ENCODE data around the gene TMEM212. TPM values are rescaled to one million over a fixed set of nuclear protein-coding genes. Genes with fewer than 3 reads are reported as not detected.

The TMEM212 gene
- total RNA-seq, 2 experiments from 2014 or later: not detected

DNA sequence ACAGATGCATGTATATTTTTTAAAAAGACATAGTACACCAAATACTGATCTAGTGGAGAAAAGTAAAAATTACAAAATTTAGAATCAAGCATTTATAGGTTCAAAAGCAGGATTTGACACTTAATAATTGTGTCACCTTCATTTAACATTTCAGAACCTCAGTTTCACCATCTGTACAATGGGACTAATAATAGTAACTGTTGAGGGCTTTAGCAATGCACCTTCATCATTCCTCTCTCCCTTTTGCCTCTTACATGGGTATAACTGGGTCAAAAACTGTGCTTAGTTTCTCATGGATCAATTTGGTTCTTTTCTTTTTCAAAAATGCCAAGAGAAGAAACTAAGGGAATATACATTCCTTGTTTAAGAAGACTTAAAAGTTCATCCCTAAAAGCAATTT is 5.5 kb upstream of the TMEM212 start:
- Mint-ChIP-seq H3K4me3 (no peak overlapping the region), H3K4me1 (ENCODE audit: low read depth) (no peaks in the 10 kb centered on the region), H3K36me3 (ENCODE audit: low read depth) (no peaks in the 10 kb centered on the region), H3K9me3 (ENCODE audit: insufficient read depth) (no peaks in the 10 kb centered on the region), H3K27me3 (ENCODE audit: low read depth) (peaks cover 25% of the 10 kb centered on the region), H3K27ac (no peak overlapping the region)
- no peak for DNase-seq
- ATAC-seq: no peak
- ChIA-PET POLR2A (no interaction called here), CTCF (interaction anchor here (1.0 to 1.3 kb wide), 3 partner anchors 9 to 190 kb away, joined by 3 to 5 read pairs (median 3); no protein-coding TSS in a partner anchor)

DNA sequence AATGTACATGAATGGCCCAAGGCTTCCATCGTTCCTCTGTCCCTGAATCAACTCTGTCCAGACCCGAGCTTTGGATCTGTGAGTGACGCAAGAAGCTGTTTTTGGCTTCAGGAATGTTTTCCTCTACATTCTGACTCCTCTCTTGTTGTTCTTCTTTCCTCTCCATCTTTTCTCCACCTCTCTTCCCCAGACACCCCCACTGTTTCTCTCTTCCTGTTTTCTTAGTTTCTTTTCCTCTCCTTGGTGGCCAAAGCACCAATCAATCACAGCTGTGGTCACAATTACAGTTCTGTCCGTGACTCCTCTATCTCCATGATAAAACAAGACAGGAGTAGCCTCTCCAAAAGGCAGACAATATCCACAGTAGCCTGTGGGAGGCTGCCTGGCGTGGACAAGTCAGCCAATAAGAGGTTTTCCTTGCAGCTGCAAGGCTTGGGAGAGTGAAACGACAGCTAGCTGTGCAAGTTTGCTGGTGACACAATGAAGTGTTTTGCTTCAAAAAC is 4.9 kb upstream of the TMEM212 start:
- Mint-ChIP-seq H3K27ac (no peak overlapping the region), H3K4me3 (no peak overlapping the region), H3K4me1 (ENCODE audit: low read depth) (no peaks in the 10 kb centered on the region), H3K9me3 (ENCODE audit: insufficient read depth) (no peaks in the 10 kb centered on the region), H3K27me3 (ENCODE audit: low read depth) (peaks cover 25% of the 10 kb centered on the region), H3K36me3 (ENCODE audit: low read depth) (no peaks in the 10 kb centered on the region)
- ATAC-seq: no peak
- no peak for DNase-seq
- POLR2A ChIA-PET: no interaction called here
- CTCF ChIA-PET: interaction anchor here (1.0 to 1.1 kb wide), 2 partner anchors 9 to 191 kb away, joined by 3 read pairs; no protein-coding TSS in a partner anchor

DNA sequence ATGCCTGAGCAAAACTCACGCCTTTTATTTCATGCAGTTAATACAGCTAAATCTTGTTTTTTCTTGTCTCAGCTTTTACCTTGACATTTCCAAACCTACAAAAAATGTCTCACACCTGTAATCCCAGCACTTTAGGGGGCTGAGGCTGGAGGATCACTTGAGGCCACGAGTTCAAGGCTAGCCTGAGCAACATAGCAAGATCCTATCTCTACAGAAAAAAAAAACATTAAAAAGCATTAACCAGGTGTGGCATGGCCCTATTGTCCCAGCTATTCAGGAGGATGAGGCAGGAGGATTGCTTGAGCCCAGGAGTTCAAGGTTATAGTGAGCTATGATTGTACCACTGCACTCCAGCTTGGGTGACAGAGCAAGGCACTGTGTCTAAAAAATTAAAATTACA is 3.9 kb upstream of the TMEM212 start:
- POLR2A ChIA-PET: no interaction called here
- Mint-ChIP-seq H3K27ac (no peak overlapping the region), H3K36me3 (ENCODE audit: low read depth) (no peaks in the 10 kb centered on the region), H3K9me3 (ENCODE audit: insufficient read depth) (no peaks in the 10 kb centered on the region), H3K4me3 (no peak overlapping the region), H3K27me3 (ENCODE audit: low read depth) (peaks cover 25% of the 10 kb centered on the region), H3K4me1 (ENCODE audit: low read depth) (no peaks in the 10 kb centered on the region)
- CTCF ChIA-PET: interaction anchor here (1.1 to 2.5 kb wide), 3 partner anchors 10 to 493 kb away, joined by 3 to 9 read pairs (median 4); no protein-coding TSS in a partner anchor
- DNase-seq (no peak), ATAC-seq (no peak)

DNA sequence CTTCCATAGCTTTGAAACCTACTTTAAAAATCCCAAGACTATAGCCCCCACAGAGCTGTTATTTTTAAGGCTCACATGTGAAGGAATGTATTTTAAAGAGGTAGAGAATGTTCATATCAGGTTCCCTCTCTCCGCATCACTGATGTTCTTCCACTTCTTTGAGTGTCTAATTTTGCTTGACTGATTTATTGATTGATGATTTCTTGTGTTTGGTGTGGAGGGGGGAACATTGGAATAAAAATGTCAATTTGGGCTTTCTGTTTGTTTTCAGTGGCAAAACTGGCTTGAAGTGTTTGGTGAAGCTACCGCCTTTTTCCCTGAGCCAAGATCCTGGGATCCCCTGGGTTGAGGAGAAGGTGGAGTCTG is 2.7 kb upstream of the TMEM212 start:
- H3K36me3 Mint-ChIP-seq (ENCODE audit: low read depth): no peaks in the 10 kb centered on the region
- ATAC-seq: no peak
- H3K27ac Mint-ChIP-seq: no peak overlapping the region
- peaks cover 1% of the 10 kb centered on the region for H3K4me1 Mint-ChIP-seq (ENCODE audit: low read depth)
- ChIA-PET POLR2A (no interaction called here), CTCF (interaction anchor here (1.1 to 2.5 kb wide), 3 partner anchors 11 to 501 kb away, joined by 3 to 9 read pairs (median 5); no protein-coding TSS in a partner anchor)
- DNase-seq: no peak
- H3K9me3 Mint-ChIP-seq (ENCODE audit: insufficient read depth): no peaks in the 10 kb centered on the region
- no peak overlapping the region for H3K4me3 Mint-ChIP-seq
- peaks cover 25% of the 10 kb centered on the region for H3K27me3 Mint-ChIP-seq (ENCODE audit: low read depth)

DNA sequence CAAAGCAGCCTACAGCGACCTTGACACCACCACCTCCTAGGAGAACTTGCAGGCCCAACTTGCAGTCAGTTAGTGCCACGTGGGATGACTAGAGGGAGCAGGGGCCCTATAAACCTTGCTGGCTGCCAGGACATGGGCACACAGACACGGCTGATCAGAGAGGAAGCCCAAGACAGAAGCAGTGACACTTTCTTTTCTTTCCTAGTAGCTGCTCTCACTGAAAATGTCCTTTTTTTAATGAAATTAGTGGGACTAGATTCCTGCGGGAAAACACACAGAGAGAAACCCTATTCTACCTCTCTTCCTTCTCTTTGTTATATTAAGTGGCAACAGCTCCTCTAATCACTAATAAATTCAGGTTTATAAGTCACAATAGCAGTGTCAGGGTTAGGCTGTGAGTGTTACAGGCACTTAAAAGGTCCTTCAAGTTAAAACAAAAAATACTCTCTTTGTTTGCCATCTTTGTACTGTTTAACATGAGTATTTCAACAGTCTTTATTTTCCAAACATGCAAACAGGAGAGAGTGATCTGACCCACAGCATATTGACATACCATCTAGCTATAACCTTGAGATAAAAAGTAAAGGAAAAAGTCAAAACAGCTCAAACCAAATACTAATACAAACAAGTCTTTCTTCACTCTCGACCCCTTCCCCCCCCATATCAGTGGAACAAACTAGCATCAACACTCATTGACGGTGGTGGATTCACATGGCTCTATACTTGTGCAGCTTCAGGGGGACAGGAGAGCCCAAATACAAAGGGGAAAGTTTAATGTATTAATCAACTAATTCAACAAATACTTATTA is 2.1 kb upstream of the TMEM212 start:
- CTCF ChIA-PET: interaction anchor here (0.6 to 2.5 kb wide), 3 partner anchors 11 to 501 kb away, joined by 4 to 9 read pairs (median 5); no protein-coding TSS in a partner anchor
- H3K27ac Mint-ChIP-seq: no peak overlapping the region

DNA sequence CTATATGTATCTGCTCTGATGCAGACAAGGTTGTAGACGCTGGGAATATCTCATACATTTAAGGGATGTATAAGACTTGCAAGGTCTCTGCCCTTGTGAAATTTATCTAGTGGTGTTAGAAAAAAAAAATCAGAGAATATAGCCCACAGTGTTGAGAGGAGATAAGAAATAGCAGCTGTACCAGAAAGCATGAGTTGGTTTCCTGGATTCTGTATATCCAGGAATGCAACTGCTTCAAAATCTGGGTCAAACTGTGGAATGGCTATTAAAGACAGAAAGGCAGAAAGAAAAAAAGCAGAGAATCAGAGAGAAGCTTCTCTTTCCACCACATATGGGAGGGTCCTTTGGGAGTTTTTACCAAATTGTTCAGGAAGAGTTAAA is 1.5 kb upstream of the TMEM212 start:
- CTCF ChIA-PET: interaction anchor here (0.7 to 2.2 kb wide), 2 partner anchors 500 to 506 kb away, joined by 5 to 6 read pairs; no protein-coding TSS in a partner anchor
- POLR2A ChIA-PET: no interaction called here
- peaks cover 21% of the 10 kb centered on the region for H3K27me3 Mint-ChIP-seq (ENCODE audit: low read depth)
- DNase-seq: no peak
- H3K4me1 Mint-ChIP-seq (ENCODE audit: low read depth): peaks cover 13% of the 10 kb centered on the region
- no peaks in the 10 kb centered on the region for H3K9me3 Mint-ChIP-seq (ENCODE audit: insufficient read depth)
- H3K36me3 Mint-ChIP-seq (ENCODE audit: low read depth): no peaks in the 10 kb centered on the region
- ATAC-seq: no peak
- H3K4me3 Mint-ChIP-seq: no peak overlapping the region
- no peak overlapping the region for H3K27ac Mint-ChIP-seq

More for the DNA sequence above, 2.1 kb upstream of the TMEM212 start:
- H3K27me3 Mint-ChIP-seq (ENCODE audit: low read depth): peaks cover 21% of the 10 kb centered on the region
- no peaks in the 10 kb centered on the region for H3K36me3 Mint-ChIP-seq (ENCODE audit: low read depth)
- POLR2A ChIA-PET: no interaction called here
- peaks cover 7% of the 10 kb centered on the region for H3K4me1 Mint-ChIP-seq (ENCODE audit: low read depth)
- ATAC-seq (no peak), DNase-seq (no peak)
- no peak overlapping the region for H3K4me3 Mint-ChIP-seq
- H3K9me3 Mint-ChIP-seq (ENCODE audit: insufficient read depth): no peaks in the 10 kb centered on the region

DNA sequence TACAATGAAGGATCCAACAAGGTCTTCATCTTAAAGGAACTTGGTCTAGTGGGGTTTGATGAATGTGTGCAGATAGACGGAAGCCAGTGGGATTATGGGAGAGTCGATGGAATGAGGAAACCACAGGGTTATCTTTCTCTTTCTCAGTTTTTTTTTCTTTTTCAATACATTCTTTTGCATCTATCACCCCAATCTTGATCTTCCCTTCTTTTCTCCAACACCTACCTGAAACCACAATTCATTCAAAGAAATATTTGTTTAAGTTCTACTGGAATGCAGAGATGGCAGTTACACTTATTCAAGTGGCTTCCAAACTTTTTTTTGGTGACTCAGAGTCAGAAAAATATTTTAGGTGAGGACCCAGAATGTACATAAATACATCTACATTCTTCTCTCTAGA is 1.7 kb downstream of the TMEM212 start:
- no peak overlapping the region for H3K4me3 Mint-ChIP-seq
- no peaks in the 10 kb centered on the region for H3K9me3 Mint-ChIP-seq (ENCODE audit: insufficient read depth)
- DNase-seq (no peak), ATAC-seq (no peak)
- H3K27ac Mint-ChIP-seq: no peak overlapping the region
- CTCF ChIA-PET: no interaction called here
- peaks cover 24% of the 10 kb centered on the region for H3K4me1 Mint-ChIP-seq (ENCODE audit: low read depth)
- H3K36me3 Mint-ChIP-seq (ENCODE audit: low read depth): no peaks in the 10 kb centered on the region
- POLR2A ChIA-PET: no interaction called here
- peaks cover 10% of the 10 kb centered on the region for H3K27me3 Mint-ChIP-seq (ENCODE audit: low read depth)

DNA sequence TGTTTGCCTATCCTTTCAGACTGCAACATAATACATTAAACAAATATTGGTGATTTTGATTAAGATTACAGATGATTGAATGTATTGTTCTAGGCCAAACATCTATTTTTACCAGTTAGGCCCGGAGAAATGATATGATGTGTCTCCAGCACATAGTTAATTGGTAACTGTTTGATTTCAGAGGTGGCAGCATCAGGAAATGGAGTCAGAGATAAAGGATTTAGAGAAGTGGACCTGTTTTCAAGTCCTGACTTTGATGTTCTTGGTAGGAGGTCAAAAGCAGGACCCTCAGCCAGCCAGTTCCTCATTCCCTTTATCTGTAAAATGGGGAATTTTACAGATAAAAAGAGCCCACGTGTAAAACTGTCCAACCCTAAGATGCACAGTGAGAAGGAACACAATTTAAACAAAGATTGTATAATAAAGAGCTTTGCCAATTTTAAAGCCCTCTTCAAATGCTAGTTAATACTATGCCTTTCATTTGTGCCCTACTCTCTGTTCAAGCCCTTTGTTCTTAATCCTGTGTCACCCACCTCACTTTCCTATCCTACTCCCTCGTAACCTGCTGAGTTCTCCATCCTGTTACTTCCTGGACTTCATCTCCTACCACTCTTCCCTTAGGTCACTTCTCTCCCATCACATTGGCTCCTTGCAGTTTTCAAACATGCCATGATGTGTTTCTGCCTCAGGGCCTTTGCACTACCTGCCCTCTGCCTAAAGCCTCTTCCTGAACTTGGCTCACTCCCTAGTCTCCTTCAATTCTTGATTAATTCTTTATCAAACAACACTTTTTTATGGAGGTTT is 2.5 kb downstream of the TMEM212 start:
- Mint-ChIP-seq H3K4me3 (no peak overlapping the region), H3K4me1 (ENCODE audit: low read depth) (peaks cover 24% of the 10 kb centered on the region), H3K27ac (no peak overlapping the region), H3K36me3 (ENCODE audit: low read depth) (no peaks in the 10 kb centered on the region), H3K27me3 (ENCODE audit: low read depth) (peaks cover 9% of the 10 kb centered on the region), H3K9me3 (ENCODE audit: insufficient read depth) (no peaks in the 10 kb centered on the region)
- ChIA-PET POLR2A (no interaction called here), CTCF (no interaction called here)
- ATAC-seq (no peak), DNase-seq (no peak)

DNA sequence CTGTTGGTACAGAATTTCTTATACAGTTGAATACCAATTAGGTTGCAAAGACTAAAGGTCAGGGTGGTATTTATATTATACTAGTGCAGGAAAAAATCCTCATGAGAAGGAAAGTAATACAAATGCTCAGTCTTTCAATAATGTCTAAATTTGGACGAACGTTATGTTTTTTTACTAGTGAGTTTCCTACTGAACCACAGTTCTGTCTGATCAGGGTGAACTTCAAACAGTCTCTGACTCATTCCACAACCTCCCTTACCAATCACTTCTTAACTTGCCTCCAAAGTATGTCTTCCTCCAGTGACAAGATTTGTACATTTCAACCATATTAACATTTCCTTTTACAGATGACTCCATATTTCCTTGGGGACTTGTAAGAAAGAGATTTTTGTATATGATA is 3.4 kb downstream of the TMEM212 start:
- CTCF ChIA-PET: no interaction called here
- Mint-ChIP-seq H3K4me1 (ENCODE audit: low read depth) (peaks cover 24% of the 10 kb centered on the region), H3K27ac (peak overlapping the region; percentile 17), H3K9me3 (ENCODE audit: insufficient read depth) (no peaks in the 10 kb centered on the region), H3K27me3 (ENCODE audit: low read depth) (peaks cover 5% of the 10 kb centered on the region), H3K36me3 (ENCODE audit: low read depth) (no peaks in the 10 kb centered on the region), H3K4me3 (peak overlapping the region; percentile 7)
- DNase-seq: peak; percentile 48
- POLR2A ChIA-PET: no interaction called here
- peak; percentile 96 for ATAC-seq

DNA sequence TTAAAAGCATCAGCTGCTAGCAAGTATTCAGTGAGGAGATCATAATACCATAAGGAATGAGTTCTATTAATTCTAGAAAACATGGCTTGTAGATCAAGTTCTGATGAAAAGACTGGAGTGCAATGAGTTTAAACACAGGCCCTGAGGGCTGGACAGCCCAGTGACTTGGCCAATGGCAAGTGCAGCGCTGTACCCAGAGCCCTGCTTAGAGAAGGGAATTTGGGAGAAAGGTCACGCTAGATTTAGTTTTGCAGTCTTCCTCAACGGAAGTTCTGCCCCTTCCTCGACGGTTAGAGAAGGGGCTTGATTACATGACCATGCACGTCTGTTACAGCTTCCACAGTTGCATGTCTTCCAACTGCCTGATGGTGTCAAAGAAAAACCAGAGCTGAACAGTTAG is 4.0 kb downstream of the TMEM212 start:
- DNase-seq: no peak
- peaks cover 24% of the 10 kb centered on the region for H3K4me1 Mint-ChIP-seq (ENCODE audit: low read depth)
- H3K4me3 Mint-ChIP-seq: no peak overlapping the region
- no peaks in the 10 kb centered on the region for H3K36me3 Mint-ChIP-seq (ENCODE audit: low read depth)
- ChIA-PET POLR2A (no interaction called here), CTCF (no interaction called here)
- H3K27me3 Mint-ChIP-seq (ENCODE audit: low read depth): peaks cover 4% of the 10 kb centered on the region
- H3K27ac Mint-ChIP-seq: no peak overlapping the region
- no peaks in the 10 kb centered on the region for H3K9me3 Mint-ChIP-seq (ENCODE audit: insufficient read depth)
- ATAC-seq: no peak

DNA sequence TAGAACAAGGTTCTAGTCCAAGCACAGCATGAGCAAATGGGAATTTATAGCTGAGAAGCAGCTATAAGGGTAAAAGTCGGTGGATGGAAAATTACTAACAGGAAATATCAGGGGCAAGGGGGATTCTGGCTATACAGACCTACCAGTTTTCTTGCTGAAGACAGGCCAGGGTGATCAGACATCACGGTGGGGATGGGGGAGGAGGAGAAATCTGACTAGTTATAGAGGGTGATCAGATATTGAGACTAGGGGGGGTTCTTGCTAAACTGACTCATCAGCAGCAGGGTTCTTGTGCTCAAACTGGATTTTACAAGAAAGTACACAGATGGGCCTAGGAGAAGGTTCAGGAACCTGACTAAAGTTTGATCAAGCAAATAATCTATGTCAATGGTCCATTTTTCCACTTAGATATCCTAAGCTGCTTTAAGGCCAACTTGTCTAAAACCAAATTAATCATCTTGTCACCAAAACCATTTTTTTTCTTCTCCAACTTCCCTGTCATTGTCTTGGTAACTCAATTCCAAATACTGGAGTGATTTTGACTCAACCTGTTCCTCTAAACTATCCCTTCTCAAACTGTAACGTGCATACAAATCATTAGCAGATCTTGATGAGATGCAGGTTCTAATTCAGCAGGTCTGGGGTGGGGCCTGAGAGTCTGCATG is 4.6 kb downstream of the TMEM212 start:
- no peak for ATAC-seq

More for the DNA sequence above, 4.6 kb downstream of the TMEM212 start:
- Mint-ChIP-seq H3K4me1 (ENCODE audit: low read depth) (peaks cover 24% of the 10 kb centered on the region), H3K9me3 (ENCODE audit: insufficient read depth) (peaks cover 3% of the 10 kb centered on the region), H3K4me3 (no peak overlapping the region), H3K27ac (no peak overlapping the region), H3K36me3 (ENCODE audit: low read depth) (no peaks in the 10 kb centered on the region), H3K27me3 (ENCODE audit: low read depth) (peaks cover 4% of the 10 kb centered on the region)
- CTCF ChIA-PET: no interaction called here
- DNase-seq: no peak
- POLR2A ChIA-PET: no interaction called here
